NCI-H2227 treated with DMSO at 0.1 percent for 48 hours (cell line): ENCODE data around the gene NQO1.

Experiments used
- DNase-seq: peaks from one replicate; lab custom pipeline; 2025; lab: John Stamatoyannopoulos, UW

NQO1 gene

DNA sequence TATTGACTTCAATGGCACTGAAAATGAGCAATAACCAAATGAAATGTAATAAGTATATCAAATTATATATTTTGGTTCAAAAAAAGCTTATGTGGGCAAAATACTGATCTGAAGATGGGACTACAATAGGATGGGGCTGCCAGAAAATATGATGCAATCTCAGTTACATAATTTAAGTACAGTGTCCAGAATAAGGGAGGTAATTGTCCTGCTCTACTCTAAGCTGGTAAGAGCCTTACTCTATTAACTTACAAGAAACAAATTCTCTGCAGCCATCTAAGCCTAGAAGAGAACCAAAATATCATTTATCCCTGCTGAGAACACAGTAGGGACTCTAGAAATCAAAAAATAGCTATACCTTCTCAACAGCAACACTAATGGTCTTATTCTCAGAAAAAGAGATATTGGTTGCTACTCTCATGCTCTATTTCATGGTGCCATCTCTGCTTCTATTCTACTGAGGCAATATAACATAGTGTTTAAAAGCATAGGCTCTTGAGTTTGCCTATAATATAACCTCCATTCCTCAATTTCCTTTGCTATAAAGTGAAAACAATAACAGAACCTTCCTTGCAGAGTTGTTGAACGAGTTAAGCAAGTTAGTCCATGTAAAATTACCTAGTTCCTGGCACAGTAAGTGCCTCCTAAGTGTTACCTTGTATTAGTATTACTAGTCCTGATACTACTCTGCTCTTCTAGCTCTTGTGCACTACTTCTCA is 19.9 kb downstream of the NQO1 start:
- peak; percentile 45 for DNase-seq

DNA sequence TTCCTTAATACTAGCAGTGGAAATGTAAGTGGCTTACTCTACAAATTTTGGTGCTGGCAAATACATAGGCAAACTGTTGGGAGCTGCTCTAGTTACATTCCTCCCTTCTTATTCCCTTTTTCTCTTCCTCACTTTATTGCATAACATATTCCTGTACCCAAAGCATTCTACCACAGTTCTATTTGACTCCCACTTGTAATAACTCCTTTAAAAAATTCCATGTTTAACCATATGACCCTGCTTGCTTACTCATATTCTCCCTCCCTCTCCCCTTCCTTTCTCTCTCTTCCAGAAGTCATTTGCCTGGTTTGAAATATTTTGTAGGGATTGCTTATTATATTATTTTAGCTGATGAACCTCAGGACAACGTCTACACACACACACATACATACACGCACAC is 22.7 kb downstream of the NQO1 start:
- no peak for DNase-seq

DNA sequence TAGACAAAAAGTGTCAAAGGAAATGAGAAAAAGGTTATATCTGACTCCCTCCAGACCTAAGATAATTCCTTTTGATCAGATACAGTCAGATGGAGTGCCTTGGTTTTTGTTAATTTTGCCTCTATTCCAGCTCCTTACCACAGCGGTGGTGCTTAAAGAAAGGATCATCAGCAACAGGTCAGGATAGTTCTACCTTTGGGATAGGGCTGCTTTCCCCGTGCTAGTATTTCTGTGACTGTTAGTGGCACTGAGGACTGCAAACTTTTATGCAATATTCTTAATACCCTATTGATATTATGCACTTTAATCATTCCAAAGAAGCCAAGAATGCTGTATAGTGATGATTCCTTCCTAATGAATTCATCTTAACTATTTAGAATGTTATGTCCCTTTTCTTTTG is 24.5 kb downstream of the NQO1 start:
- DNase-seq: no peak

DNA sequence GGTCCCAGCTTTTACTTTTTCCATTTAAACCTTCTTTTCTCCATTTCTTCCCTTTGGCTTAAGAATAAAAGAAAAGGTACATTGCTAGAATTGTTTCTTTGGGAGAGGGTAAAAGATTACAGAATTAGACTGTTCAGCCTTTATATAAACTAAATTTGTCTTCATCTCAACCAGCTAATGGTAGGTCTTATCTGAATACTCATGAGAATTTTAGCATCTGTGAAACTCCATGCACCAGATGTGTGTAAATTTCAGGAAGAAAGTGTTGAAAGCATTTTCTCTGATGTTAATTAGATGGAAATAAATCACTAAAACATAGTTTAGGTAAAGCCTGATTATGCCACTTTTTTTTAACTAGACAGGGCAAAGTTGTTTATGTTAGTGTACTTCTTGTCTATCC is 24.9 kb downstream of the NQO1 start:
- no peak for DNase-seq

DNA sequence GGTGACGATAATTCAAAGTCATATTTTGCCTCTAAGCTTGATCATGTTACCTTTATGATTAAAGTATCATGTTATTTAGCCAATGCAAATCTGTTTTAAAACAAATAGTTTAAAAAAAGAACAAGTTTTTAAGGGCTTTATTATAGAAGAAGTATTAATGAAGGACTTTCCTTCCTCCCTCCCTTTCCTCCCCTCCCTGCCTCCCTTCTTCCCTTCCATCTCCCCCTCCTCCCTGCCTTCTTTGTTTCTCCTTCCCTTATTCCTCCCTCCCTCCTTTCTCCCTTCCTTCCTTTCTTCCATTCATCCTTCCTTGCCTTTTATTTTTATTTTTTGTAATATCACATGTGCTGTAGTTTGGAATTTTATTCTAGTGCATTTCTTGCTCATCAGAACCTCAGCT is 26.4 kb downstream of the NQO1 start:
- DNase-seq: no peak

DNA sequence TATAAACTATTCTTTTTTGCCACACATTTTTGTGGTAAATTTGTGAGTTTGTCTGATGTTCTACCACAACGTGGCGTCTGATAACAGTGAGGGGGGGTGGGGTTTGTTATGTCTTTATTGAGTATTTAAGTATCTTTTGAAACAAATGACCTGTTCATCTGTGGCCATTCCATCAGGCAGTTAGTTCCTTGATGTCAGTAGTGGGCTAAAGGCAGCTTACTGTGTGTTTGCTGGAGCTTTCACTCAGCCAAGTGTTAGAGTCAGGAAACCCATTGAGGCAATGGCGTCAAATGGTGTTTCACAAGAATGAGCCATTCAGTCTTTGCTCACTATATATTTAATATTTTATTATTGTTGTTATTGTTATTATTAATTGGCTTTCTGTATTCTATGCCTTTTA is 28.0 kb downstream of the NQO1 start:
- DNase-seq: no peak

DNA sequence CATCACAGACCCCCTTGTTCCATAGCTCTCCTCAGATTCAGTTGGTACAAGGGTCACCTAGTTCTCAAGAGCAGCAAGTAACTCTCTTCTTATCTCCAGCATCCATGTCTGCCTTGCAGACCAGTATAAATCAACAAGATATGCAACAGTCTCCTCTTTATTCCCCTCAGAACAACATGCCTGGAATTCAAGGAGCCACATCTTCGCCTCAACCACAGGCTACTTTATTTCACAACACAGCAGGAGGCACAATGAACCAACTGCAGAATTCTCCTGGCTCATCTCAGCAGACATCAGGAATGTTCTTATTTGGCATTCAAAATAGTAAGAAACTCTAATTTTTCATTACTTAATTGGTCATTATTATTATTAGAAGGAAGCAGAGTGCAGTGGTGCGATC is 32.4 kb downstream of the NQO1 start:
- no peak for DNase-seq

DNA sequence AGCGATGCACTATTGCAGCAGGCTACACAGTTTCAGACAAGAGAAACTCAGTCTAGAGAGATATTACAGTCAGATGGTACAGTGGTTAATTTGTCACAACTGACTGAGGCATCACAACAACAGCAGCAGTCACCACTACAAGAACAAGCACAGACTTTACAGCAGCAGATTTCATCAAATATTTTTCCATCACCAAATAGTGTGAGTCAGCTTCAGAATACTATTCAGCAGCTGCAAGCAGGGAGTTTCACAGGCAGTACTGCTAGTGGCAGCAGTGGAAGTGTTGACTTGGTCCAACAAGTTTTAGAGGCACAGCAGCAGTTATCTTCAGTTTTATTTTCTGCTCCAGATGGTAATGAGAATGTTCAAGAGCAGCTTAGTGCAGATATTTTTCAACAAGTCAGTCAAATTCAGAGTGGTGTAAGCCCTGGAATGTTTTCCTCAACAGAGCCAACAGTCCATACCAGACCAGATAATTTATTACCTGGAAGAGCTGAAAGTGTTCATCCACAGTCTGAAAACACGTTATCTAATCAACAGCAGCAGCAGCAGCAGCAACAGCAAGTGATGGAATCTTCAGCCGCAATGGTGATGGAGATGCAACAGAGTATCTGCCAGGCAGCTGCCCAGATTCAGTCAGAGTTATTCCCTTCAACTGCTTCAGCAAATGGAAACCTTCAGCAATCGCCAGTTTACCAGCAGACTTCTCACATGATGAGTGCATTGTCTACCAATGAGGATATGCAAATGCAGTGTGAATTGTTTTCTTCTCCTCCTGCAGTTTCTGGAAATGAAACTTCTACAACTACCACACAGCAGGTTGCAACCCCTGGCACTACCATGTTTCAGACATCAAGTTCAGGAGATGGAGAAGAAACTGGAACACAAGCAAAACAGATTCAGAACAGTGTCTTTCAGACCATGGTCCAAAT is 34.1 kb downstream of the NQO1 start:
- no peak for DNase-seq

DNA sequence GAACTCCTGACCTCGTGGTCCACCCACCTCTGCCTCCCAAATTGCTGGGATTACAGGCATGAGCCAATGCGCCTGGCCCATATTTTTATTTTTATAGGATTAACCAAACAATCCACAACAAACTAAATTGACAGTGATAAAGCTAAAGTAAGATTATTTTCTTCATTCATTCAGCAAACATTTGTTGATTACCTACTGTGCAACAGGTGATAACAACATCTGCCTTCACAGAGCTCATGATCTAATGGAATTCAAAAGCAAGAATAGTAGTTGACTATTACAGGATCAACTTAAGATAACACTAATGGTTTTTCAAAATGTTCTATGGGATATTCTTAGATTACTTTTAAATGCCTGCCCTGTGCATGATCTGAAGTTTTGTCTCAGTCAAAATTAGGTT is 37.8 kb downstream of the NQO1 start:
- DNase-seq: no peak

DNA sequence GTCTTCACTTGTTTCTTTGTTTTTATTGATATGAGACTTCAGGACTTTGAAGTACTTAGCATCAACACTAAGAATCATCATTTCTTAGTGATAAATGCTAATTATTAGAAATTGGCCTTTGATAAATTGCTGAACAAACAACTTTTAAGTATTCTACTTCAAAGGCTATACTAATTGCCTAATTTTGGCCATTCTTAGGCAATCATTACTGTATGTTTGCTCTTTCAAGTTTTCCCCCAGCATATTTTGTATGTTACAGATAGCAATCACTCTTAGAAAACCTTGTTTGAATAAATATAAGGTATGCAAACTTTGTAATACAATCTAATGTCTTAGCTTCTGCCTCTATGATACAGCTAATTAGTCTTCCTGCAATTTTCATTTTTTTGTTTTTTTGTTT is 46.0 kb downstream of the NQO1 start:
- DNase-seq: no peak

DNA sequence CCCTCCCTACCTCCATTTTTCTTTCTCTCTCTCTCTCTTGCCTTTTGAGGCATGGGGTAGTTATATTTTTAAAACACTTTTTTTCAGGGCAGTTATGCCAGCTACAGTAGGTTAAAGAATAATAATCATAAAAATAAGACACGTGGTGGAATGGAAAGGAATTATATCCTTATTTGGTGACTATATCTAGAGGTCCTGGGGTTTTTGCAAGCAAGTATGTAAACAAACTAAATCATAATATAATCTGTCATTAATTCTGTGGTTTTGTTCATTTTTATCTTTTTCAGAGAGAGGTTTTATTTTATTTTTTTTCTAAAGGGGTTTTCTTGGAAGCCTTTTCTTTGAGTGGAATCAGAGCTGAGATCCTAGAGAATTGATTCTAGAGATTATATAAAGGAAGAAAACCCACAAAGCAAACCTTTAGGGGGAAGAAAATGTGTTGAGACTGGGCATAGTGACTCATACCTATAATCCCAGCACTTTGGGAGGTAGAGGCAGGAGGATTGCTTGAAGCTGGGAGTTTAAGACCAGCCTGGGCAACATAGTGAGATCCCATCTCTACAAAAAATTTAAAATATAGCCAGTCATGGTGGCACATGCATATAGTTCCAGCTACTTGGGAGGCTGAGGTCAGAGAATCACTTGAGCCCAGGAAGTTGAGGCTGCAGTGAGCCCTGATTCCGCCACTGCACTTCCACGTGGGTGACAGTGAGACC is 53.2 kb downstream of the NQO1 start:
- no peak for DNase-seq

DNA sequence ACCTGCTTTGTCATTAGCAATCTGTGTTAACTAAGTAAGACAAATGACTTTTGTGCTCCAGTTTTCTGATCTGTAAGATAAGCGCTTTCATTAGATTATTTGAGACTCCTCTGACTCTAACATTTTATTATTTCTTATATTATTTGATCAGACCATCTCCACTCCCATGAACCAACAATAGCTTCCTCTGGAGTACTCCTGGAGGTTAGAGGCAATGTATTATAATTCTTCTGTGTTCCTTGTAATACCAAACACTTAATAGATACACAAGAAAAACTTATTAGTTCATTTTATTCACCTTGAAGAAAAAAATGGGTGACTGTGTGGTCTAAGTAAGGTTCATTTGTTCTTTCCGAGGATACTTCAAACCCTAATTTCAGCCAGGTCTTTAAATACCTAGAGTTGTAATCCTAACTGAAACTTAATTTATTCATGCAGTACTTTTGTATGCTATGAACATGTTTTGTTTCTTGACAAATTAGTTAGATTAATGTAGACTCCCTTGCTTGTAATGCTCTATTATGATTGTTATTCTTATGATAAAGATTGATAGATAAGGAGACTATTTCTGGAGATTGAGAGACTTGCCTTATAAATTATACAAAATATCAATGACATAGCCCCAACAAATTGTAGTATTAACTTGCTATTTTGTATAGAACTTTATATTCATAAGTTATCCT is 53.9 kb downstream of the NQO1 start:
- no peak for DNase-seq

DNA sequence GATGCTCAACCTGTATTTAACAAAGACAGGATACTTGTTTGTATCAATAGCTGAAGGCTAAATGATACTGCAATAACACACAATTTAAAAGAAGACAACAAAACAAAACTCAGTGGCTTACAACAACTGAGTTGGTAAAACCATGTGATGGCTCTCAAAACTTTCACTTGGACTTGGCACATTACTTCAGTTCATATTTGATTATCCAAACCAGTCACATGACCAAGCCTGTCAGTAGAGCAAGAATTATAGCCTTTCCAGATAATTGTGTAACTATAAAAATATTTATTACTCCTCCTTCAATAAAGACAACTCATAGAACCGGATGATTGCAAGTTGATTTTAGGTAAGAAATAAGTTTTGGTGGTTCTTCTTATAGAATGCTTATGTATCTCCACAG is 56.8 kb downstream of the NQO1 start:
- no peak for DNase-seq

DNA sequence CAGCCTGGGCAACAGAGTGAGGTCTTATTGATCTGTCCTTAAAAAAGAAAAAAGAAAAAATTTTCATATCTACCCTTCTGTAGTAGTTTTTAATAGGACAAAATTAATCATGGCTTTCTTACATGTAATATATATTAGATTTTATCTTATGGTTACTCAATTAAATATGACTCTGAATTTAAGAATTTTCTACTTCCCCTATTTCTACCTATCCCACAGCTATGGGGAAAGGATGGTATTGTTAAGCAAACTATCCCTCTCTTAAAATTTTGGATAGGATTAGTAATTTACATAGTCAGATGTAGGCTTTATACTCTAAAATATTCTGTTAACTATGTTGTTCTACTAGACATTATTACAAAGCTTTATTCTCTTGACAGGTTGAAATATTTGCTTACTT is 62.5 kb downstream of the NQO1 start:
- no peak for DNase-seq

DNA sequence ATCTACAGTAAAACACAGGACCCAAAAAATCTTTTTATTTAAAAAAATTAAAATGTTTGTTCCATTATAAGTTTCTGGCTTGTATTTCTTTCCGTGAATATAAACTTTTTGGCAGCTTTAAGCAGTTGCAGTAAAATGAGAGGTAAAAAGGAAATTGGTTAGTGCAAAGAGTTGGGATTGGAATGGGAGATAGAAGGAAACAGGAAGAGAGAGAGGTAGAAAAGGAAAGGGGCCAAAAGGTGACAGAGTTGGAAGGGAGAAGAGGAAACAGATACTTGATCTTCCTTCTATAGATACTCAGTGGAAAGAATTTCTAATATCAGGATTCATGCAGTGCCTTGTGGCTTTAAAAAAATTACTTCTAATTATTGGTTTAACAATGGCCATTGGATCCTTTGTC is 63.5 kb downstream of the NQO1 start:
- DNase-seq: no peak

DNA sequence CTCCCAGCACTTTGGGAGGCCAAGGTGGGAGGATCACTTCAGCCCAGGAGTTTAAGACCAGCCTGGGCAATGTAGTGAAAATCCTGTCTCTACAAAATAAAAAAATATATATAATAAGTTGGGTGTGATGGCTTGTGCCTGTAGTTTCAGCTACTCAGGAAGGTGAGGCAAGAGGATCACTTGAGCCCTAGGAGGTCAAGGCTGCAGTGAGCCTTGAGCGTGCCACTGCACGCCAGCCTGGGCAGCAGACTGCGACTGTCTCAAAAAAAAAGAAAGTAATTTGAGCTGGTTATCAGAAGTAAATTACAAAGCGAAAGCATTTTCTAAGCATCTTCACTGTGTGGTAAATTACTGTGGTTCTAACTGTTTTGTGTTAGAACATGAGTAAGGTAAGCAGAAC is 66.2 kb downstream of the NQO1 start:
- no peak for DNase-seq
